GM12873 (cell line): Measurements from ENCODE around the gene PLA2R1.

Experiments used
- CTCF ChIP-seq: IDR thresholded peaks from 2 replicates; pipeline ENCODE4 v1.5.1; 2012; ENCODE audit warnings: low read depth, mild to moderate bottlenecking, moderate library complexity, low read length, control low read depth; ENCODE audit not compliant: insufficient read depth; ENCODE audit errors: missing control alignments

The PLA2R1 gene

GRCh38 chr2:160041091-160041490 lies 21.3 kb downstream of the PLA2R1 start:
- TF ChIP-seq CTCF, result no peak

DNA sequence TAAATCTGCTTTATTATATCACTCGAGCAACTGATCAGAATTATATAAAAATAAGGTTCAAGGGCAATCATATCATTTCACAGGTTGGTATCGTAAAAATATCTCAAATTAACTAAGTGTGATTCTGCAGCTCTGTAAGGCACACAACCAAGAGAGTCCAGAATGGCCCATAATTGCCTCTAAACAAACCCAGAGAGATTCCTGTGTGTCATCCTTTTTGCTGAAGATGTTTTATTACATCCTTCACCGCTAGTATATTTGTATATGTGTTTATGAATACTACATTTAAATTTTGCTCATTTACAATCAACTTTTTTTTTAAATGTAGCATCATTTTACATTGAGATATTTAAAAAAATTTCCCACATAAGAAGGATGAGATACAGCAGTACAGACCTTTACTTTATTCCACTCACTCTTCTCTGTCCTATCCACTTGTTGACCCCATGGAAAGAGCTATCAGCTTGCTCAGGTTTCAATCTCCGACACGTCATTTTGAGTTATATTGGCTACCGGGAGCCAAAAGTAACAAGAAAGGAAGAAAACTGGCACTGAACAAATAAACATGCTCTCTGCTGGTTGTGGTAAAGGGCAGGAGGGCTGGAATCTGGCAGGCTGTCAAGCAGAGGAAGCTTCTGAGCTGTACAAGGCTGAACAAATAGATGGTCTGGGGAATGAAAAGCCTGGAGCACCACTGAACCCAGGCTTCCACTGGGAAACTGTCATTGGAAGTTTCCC lies 23.1 kb downstream of the PLA2R1 start:
- no peak for TF ChIP-seq CTCF

- no peak for TF ChIP-seq CTCF
Measured at GRCh38 chr2:160036736-160037135, 25.7 kb downstream of the PLA2R1 start.

- no peak for TF ChIP-seq CTCF
Measured at GRCh38 chr2:160035125-160035524, 27.3 kb downstream of the PLA2R1 start.

DNA sequence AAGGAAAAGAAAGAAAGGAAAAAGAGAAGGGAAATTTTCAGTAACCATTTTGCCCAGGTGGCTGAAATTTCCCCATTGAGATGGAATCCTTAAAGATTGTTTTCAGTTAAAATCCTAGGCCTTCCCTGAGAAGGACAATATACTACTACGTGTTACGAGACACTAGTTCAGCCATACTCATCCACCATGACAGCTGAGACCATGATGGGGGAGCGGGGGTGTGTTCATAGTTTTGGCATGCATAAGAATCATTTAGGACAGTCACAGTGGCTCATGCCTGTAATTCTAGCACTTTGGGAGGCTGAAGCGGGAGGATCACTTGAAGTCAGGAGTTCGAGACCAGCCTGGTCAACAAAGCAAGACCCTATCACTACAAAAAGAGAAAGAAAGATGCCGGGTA lies 28.0 kb downstream of the PLA2R1 start:
- TF ChIP-seq CTCF, result no peak

GRCh38 chr2:160033732-160034392 lies 28.6 kb downstream of the PLA2R1 start:
- no peak for TF ChIP-seq CTCF

- no peak for TF ChIP-seq CTCF
Measured at GRCh38 chr2:160029270-160029628, 33.2 kb downstream of the PLA2R1 start.
